WTC11 (cell line): Measurements from ENCODE around the gene SLC26A2. TPM values are rescaled to one million over a fixed set of nuclear protein-coding genes. Genes with fewer than 3 reads are reported as not detected.

Experiments used
- ATAC-seq: fragments of 200-7000 bp; cut with Tn5 transposase; 2 replicates; pipeline ENCODE4 v1.10.0; 2021; ENCODE audit warnings: mild to moderate bottlenecking, moderate library complexity
- CTCF ChIA-PET: fragments of 300-600 bp; sonication (Branson Sonifier 250); formaldehyde crosslinking; loops from one replicate; lab custom pipeline; 2021; ENCODE audit warnings: antibody characterized with exemption; lab: Charles Lee
- POLR2A ChIA-PET: fragments of 350-600 bp; sonication (Branson Sonifier 250); formaldehyde crosslinking; loops from one replicate; lab custom pipeline; 2021; ENCODE audit warnings: antibody characterized with exemption; lab: Charles Lee
- DNase-seq: peaks from one replicate; pipeline ENCODE4 v3.0.0; 2021; ENCODE audit warnings: low spot score
- H3K27ac Mint-ChIP-seq: 2 replicates; pipeline ENCODE4 v1.8.0; 2021; ENCODE audit warnings: mixed read lengths
- H3K27me3 Mint-ChIP-seq: 2 replicates; pipeline ENCODE4 v1.8.0; 2021; ENCODE audit warnings: low read depth, mild to moderate bottlenecking, moderate library complexity, mixed read lengths
- H3K36me3 Mint-ChIP-seq: 2 replicates; pipeline ENCODE4 v1.8.0; 2021; ENCODE audit warnings: mixed read lengths
- H3K4me1 Mint-ChIP-seq: 2 replicates; pipeline ENCODE4 v1.8.0; 2022; ENCODE audit warnings: mixed read lengths
- H3K4me3 Mint-ChIP-seq: 2 replicates; pipeline ENCODE4 v1.8.0; 2021; ENCODE audit warnings: mild to moderate bottlenecking, moderate library complexity, mixed read lengths
- H3K9me3 Mint-ChIP-seq: 2 replicates; pipeline ENCODE4 v1.8.0; 2021; ENCODE audit warnings: mixed read lengths
- ELF4 ChIP-seq: sonication (generic); formaldehyde crosslinking; IDR thresholded peaks from 2 replicates; pipeline ENCODE4 v1.8.1; 2022; ENCODE audit warnings: low read depth, mild to moderate bottlenecking, moderate library complexity, missing genetic modification reagents
- ESRRA ChIP-seq: sonication (generic); formaldehyde crosslinking; IDR thresholded peaks from 2 replicates; pipeline ENCODE4 v1.8.1; 2022; ENCODE audit warnings: mild to moderate bottlenecking, missing genetic modification reagents, borderline replicate concordance
- JAZF1 ChIP-seq: fragments of 250-450 bp; sonication (Bioruptor Pico); IDR thresholded peaks from 2 replicates; pipeline ENCODE4 v1.9.0; 2021; ENCODE audit warnings: moderate library complexity, mild to moderate bottlenecking, inconsistent platforms
- MYBL2 ChIP-seq: sonication (generic); formaldehyde crosslinking; IDR thresholded peaks from 2 replicates; pipeline ENCODE4 v1.8.1; 2023; ENCODE audit warnings: mild to moderate bottlenecking, moderate library complexity, missing genetic modification reagents
- NFATC4 ChIP-seq: fragments of 250-450 bp; sonication (Bioruptor Pico); IDR thresholded peaks from 2 replicates; pipeline ENCODE4 v1.9.0; 2021; ENCODE audit warnings: mild to moderate bottlenecking
- NFYB ChIP-seq: sonication (generic); formaldehyde crosslinking; conservative IDR thresholded peaks from 2 replicates; pipeline ENCODE4 v1.8.0; 2022; ENCODE audit warnings: low read depth, missing genetic modification reagents
- NR1H2 ChIP-seq: sonication (generic); formaldehyde crosslinking; IDR thresholded peaks from 2 replicates; pipeline ENCODE4 v1.9.0; 2021; ENCODE audit warnings: mild to moderate bottlenecking, moderate library complexity, missing genetic modification reagents
- NR3C1 ChIP-seq: sonication (generic); formaldehyde crosslinking; conservative IDR thresholded peaks from 2 replicates; pipeline ENCODE4 v1.8.1; 2023; ENCODE audit warnings: low read depth, mild to moderate bottlenecking, missing genetic modification reagents
- RELA ChIP-seq: sonication (generic); formaldehyde crosslinking; IDR thresholded peaks from 2 replicates; pipeline ENCODE4 v1.8.1; 2022; ENCODE audit warnings: missing genetic modification reagents, mild to moderate bottlenecking, borderline replicate concordance
- TEAD4 ChIP-seq: sonication (generic); formaldehyde crosslinking; IDR thresholded peaks from 2 replicates; pipeline ENCODE4 v1.8.0; 2022; ENCODE audit warnings: mild to moderate bottlenecking, missing genetic modification reagents
- ZNF121 ChIP-seq: sonication (generic); formaldehyde crosslinking; IDR thresholded peaks from 2 replicates; pipeline ENCODE4 v1.8.0; 2023; ENCODE audit warnings: missing genetic modification reagents
- ZNF232 ChIP-seq: sonication (generic); formaldehyde crosslinking; IDR thresholded peaks from 2 replicates; pipeline ENCODE4 v1.8.0; 2022; ENCODE audit warnings: mild to moderate bottlenecking, missing genetic modification reagents
- ZNF671 ChIP-seq: fragments of 250-450 bp; sonication (Bioruptor Pico); IDR thresholded peaks from 2 replicates; pipeline ENCODE4 v1.8.0; 2021; ENCODE audit warnings: mild to moderate bottlenecking
- total RNA-seq: library from RNA; stranded (reverse); gene quantifications from 3 replicates; pipeline ENCODE4 v1.2.3, GENCODE V29; 2021
- TF ChIP-seq, protein P1 (sequence below): sonication (generic); formaldehyde crosslinking; conservative IDR thresholded peaks from 2 replicates; pipeline ENCODE4 v1.8.1; 2023; ENCODE audit warnings: mild to moderate bottlenecking, low read depth, missing genetic modification reagents, moderate library complexity
- TF ChIP-seq, protein P2 (sequence below): sonication (generic); formaldehyde crosslinking; IDR thresholded peaks from 2 replicates; pipeline ENCODE4 v1.8.0; 2022; ENCODE audit warnings: mild to moderate bottlenecking, missing genetic modification reagents
- TF ChIP-seq, protein P3 (sequence below): fragments of 250-450 bp; sonication (Bioruptor Pico); IDR thresholded peaks from 2 replicates; pipeline ENCODE4 v1.9.0; 2021; ENCODE audit warnings: moderate library complexity, mild to moderate bottlenecking, inconsistent platforms, borderline replicate concordance
- TF ChIP-seq, protein P4 (sequence below): sonication (generic); formaldehyde crosslinking; IDR thresholded peaks from 2 replicates; pipeline ENCODE4 v1.8.0; 2022; ENCODE audit warnings: missing genetic modification reagents
- TF ChIP-seq, protein P5 (sequence below): fragments of 200-600 bp; IDR thresholded peaks from 2 replicates; pipeline ENCODE4 v1.8.0; 2022; ENCODE audit warnings: antibody characterized with exemption
- TF ChIP-seq, protein P6 (sequence below): sonication (generic); formaldehyde crosslinking; IDR thresholded peaks from 2 replicates; pipeline ENCODE4 v1.8.0; 2022; ENCODE audit warnings: mild to moderate bottlenecking, missing genetic modification reagents

Gene SLC26A2
- total RNA-seq, 1 experiment from 2014 or later: 11.1 TPM

DNA sequence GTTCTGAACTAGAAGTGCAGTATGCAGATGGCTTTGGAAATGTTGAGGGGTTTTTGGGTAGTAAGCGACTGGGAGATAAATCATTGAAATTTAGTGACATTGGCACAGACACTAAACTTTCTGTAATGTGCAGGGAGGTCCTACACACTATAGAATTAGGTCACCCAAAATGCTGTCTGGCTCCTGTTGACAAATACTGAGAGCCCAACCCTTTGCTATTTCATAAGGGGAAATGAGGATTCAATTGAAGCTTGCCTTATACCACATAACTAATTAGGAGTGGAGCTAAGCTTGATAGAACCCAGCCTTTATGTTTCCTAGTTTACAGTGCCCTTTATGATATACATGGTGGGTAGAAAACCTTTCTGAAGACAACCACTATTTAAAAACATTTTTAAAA is 62.6 kb downstream of the SLC26A2 start:
- H3K4me3 Mint-ChIP-seq: no peak overlapping the region
- ATAC-seq (no peak), DNase-seq (no peak)
- peaks cover 77% of the 10 kb centered on the region for H3K36me3 Mint-ChIP-seq
- ChIA-PET CTCF (interaction anchor here (0.7 to 1.0 kb wide), 3 partner anchors 33 to 756 kb away, joined by 3 to 4 read pairs (median 4); no protein-coding TSS in a partner anchor), POLR2A (no interaction called here)
- H3K27ac Mint-ChIP-seq: no peak overlapping the region; the same call in 1 of the 2 replicates
- peaks cover 32% of the 10 kb centered on the region for H3K4me1 Mint-ChIP-seq
- no peaks in the 10 kb centered on the region for H3K27me3 Mint-ChIP-seq
- H3K9me3 Mint-ChIP-seq: no peaks in the 10 kb centered on the region
- no peak for TF ChIP-seq ZNF671
- no peak for TF ChIP-seq NR1H2 (CRISPR knock-in tag)
- TF ChIP-seq ZNF232 (CRISPR knock-in tag): no peak
- TF ChIP-seq, protein P1, sequence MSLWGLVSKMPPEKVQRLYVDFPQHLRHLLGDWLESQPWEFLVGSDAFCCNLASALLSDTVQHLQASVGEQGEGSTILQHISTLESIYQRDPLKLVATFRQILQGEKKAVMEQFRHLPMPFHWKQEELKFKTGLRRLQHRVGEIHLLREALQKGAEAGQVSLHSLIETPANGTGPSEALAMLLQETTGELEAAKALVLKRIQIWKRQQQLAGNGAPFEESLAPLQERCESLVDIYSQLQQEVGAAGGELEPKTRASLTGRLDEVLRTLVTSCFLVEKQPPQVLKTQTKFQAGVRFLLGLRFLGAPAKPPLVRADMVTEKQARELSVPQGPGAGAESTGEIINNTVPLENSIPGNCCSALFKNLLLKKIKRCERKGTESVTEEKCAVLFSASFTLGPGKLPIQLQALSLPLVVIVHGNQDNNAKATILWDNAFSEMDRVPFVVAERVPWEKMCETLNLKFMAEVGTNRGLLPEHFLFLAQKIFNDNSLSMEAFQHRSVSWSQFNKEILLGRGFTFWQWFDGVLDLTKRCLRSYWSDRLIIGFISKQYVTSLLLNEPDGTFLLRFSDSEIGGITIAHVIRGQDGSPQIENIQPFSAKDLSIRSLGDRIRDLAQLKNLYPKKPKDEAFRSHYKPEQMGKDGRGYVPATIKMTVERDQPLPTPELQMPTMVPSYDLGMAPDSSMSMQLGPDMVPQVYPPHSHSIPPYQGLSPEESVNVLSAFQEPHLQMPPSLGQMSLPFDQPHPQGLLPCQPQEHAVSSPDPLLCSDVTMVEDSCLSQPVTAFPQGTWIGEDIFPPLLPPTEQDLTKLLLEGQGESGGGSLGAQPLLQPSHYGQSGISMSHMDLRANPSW: no peak

DNA sequence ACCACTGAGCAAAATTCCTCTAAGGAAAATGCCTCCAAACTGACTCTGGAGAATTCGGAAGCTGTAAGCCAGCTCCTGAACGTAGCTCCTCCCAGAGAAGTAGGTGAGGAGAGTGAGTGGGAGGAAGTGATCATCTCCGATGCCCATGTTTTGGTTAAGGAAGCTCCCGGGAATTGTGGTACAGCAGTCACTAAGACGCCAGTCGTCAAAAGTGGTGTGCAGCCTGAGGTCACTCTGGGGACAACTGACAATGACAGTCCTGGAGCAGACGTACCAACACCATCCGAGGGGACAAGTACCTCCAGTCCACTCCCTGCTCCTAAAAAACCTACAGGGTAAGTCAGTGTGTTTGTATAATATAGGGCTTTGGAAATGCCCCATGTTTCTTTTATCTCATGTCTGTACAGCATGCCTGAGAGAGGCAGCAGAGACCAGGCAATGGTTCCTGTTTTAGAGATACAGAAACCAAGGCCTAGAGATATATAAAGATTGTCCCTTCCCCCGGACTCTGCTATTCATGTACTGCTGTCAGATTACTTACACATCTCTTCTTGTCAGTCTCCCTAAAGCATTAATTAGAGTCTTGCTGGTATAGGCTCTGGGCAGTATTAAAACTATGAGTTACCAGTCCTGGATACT is 63.9 kb downstream of the SLC26A2 start:
- POLR2A ChIA-PET: no interaction called here
- no peak overlapping the region for H3K27ac Mint-ChIP-seq
- no peak for DNase-seq
- peaks cover 32% of the 10 kb centered on the region for H3K4me1 Mint-ChIP-seq
- H3K9me3 Mint-ChIP-seq: no peaks in the 10 kb centered on the region
- no peak overlapping the region for H3K4me3 Mint-ChIP-seq
- H3K36me3 Mint-ChIP-seq: peaks cover 70% of the 10 kb centered on the region
- no peaks in the 10 kb centered on the region for H3K27me3 Mint-ChIP-seq
- CTCF ChIA-PET: no interaction called here
- TF ChIP-seq, protein P2, sequence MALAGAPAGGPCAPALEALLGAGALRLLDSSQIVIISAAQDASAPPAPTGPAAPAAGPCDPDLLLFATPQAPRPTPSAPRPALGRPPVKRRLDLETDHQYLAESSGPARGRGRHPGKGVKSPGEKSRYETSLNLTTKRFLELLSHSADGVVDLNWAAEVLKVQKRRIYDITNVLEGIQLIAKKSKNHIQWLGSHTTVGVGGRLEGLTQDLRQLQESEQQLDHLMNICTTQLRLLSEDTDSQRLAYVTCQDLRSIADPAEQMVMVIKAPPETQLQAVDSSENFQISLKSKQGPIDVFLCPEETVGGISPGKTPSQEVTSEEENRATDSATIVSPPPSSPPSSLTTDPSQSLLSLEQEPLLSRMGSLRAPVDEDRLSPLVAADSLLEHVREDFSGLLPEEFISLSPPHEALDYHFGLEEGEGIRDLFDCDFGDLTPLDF (CRISPR knock-in tag): no peak
- no peak for TF ChIP-seq NR3C1 (CRISPR knock-in tag)
- TF ChIP-seq, protein P3, sequence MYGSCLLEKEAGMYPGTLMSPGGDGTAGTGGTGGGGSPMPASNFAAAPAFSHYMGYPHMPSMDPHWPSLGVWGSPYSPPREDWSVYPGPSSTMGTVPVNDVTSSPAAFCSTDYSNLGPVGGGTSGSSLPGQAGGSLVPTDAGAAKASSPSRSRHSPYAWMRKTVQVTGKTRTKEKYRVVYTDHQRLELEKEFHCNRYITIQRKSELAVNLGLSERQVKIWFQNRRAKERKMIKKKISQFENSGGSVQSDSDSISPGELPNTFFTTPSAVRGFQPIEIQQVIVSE: no peak
- TF ChIP-seq, protein P4, sequence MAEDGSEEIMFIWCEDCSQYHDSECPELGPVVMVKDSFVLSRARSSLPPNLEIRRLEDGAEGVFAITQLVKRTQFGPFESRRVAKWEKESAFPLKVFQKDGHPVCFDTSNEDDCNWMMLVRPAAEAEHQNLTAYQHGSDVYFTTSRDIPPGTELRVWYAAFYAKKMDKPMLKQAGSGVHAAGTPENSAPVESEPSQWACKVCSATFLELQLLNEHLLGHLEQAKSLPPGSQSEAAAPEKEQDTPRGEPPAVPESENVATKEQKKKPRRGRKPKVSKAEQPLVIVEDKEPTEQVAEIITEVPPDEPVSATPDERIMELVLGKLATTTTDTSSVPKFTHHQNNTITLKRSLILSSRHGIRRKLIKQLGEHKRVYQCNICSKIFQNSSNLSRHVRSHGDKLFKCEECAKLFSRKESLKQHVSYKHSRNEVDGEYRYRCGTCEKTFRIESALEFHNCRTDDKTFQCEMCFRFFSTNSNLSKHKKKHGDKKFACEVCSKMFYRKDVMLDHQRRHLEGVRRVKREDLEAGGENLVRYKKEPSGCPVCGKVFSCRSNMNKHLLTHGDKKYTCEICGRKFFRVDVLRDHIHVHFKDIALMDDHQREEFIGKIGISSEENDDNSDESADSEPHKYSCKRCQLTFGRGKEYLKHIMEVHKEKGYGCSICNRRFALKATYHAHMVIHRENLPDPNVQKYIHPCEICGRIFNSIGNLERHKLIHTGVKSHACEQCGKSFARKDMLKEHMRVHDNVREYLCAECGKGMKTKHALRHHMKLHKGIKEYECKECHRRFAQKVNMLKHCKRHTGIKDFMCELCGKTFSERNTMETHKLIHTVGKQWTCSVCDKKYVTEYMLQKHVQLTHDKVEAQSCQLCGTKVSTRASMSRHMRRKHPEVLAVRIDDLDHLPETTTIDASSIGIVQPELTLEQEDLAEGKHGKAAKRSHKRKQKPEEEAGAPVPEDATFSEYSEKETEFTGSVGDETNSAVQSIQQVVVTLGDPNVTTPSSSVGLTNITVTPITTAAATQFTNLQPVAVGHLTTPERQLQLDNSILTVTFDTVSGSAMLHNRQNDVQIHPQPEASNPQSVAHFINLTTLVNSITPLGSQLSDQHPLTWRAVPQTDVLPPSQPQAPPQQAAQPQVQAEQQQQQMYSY (CRISPR knock-in tag): no peak
- TF ChIP-seq TEAD4 (CRISPR knock-in tag): no peak
- no peak for ATAC-seq

DNA sequence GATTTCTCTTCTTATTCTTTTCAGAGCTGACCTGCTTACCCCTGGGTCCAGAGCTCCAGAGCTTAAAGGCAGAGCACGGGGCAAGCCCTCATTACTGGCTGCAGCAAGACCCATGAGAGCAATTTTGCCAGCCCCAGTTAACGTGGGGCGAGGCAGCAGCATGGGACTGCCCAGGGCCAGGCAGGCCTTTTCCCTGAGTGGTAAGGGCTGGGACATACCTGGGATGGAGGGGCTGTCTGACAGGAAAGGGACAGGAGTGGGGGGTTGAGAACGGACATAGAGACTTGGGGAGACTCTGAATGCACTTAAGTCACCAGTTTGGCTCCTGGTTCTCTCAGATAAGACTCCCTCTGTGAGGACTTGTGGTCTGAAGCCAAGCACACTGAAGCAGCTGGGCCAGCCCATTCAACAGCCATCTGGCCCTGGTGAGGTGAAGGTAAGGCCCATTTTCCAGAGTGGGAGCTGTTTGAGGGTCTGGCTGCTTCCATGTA is 66.2 kb downstream of the SLC26A2 start:
- TF ChIP-seq, protein P5, sequence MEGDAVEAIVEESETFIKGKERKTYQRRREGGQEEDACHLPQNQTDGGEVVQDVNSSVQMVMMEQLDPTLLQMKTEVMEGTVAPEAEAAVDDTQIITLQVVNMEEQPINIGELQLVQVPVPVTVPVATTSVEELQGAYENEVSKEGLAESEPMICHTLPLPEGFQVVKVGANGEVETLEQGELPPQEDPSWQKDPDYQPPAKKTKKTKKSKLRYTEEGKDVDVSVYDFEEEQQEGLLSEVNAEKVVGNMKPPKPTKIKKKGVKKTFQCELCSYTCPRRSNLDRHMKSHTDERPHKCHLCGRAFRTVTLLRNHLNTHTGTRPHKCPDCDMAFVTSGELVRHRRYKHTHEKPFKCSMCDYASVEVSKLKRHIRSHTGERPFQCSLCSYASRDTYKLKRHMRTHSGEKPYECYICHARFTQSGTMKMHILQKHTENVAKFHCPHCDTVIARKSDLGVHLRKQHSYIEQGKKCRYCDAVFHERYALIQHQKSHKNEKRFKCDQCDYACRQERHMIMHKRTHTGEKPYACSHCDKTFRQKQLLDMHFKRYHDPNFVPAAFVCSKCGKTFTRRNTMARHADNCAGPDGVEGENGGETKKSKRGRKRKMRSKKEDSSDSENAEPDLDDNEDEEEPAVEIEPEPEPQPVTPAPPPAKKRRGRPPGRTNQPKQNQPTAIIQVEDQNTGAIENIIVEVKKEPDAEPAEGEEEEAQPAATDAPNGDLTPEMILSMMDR: no peak
- TF ChIP-seq NFYB (CRISPR knock-in tag) (no peak), ELF4 (CRISPR knock-in tag) (no peak), TEAD4 (CRISPR knock-in tag) (no peak), ESRRA (CRISPR knock-in tag) (no peak), JAZF1 (CRISPR knock-in tag) (no peak), MYBL2 (no peak), NFATC4 (CRISPR knock-in tag) (no peak), ZNF121 (CRISPR knock-in tag) (no peak), RELA (CRISPR knock-in tag) (no peak)
- TF ChIP-seq, protein P2 (CRISPR knock-in tag): no peak
- TF ChIP-seq, protein P6, sequence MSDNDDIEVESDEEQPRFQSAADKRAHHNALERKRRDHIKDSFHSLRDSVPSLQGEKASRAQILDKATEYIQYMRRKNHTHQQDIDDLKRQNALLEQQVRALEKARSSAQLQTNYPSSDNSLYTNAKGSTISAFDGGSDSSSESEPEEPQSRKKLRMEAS (CRISPR knock-in tag): no peak
- TF ChIP-seq, protein P3: no peak
- H3K9me3 Mint-ChIP-seq: no peaks in the 10 kb centered on the region
- ATAC-seq (no peak), DNase-seq (no peak)
- ChIA-PET CTCF (no interaction called here), POLR2A (no interaction called here)
- peaks cover 16% of the 10 kb centered on the region for H3K4me1 Mint-ChIP-seq
- peaks cover 66% of the 10 kb centered on the region for H3K36me3 Mint-ChIP-seq
- H3K27me3 Mint-ChIP-seq: no peaks in the 10 kb centered on the region
- no peak overlapping the region for H3K27ac Mint-ChIP-seq
- H3K4me3 Mint-ChIP-seq: no peak overlapping the region
